Endothelial cell of hepatic sinusoid (primary cell): ENCODE data around the gene TAGLN.

ENCODE experiments used
- in situ Hi-C: cut with HindIII; loops from 2 replicates; pipeline ENCODE4 v1.10.0; 2017; ENCODE audit warnings: low sequenced_read_pairs

The TAGLN gene

GRCh38 chr11:117210620-117211019, 11.4 kb downstream of the TAGLN start:
- in situ Hi-C loops, result no loop called here

GRCh38 chr11:117212697-117213355, 13.7 kb downstream of the TAGLN start:
- in situ Hi-C loops, result no loop called here

- in situ Hi-C loops, result no loop called here
Measured at GRCh38 chr11:117214404-117215110, 15.4 kb downstream of the TAGLN start.

- in situ Hi-C loops, result no loop called here
Measured at GRCh38 chr11:117217141-117218084, 18.2 kb downstream of the TAGLN start.

GRCh38 chr11:117218133-117218915, 19.2 kb downstream of the TAGLN start:
- in situ Hi-C loops, result no loop called here

GRCh38 chr11:117219001-117219400, 19.8 kb downstream of the TAGLN start:
- in situ Hi-C loops, result no loop called here

GRCh38 chr11:117219455-117219854, 20.3 kb downstream of the TAGLN start:
- in situ Hi-C loops, result no loop called here

- in situ Hi-C loops, result no loop called here
Measured at GRCh38 chr11:117219995-117220394, 20.8 kb downstream of the TAGLN start.

GRCh38 chr11:117220568-117220967, 21.4 kb downstream of the TAGLN start:
- in situ Hi-C loops, result no loop called here

GRCh38 chr11:117220999-117221774, 22.0 kb downstream of the TAGLN start:
- in situ Hi-C loops, result no loop called here

GRCh38 chr11:117221775-117222517, 22.8 kb downstream of the TAGLN start:
- in situ Hi-C loops, result no loop called here

GRCh38 chr11:117222991-117223740, 24.0 kb downstream of the TAGLN start:
- in situ Hi-C loops, result no loop called here

- in situ Hi-C loops, result no loop called here
Measured at GRCh38 chr11:117223741-117224689, 24.8 kb downstream of the TAGLN start.

GRCh38 chr11:117225553-117226170, 26.5 kb downstream of the TAGLN start:
- in situ Hi-C loops, result no loop called here

- in situ Hi-C loops, result no loop called here
Measured at GRCh38 chr11:117226388-117227385, 27.5 kb downstream of the TAGLN start.

- in situ Hi-C loops, result no loop called here
Measured at GRCh38 chr11:117228091-117228490, 28.9 kb downstream of the TAGLN start.
